ENCODE measurements around the gene ADPGK. TPM values are rescaled to one million over a fixed set of nuclear protein-coding genes. Genes with fewer than 3 reads are reported as not detected.
A peak's percentile ranks its signal among the peaks of the same experiment; 100 is the strongest.

ADPGK gene
- total RNA-seq (42.5 TPM), polyA plus RNA-seq (ENCODE audit: insufficient read depth, low read depth, low replicate concordance) (23.9 TPM)
- long read RNA-seq, donor 1, partial matches to known transcripts: 0 of 3 reads
- long read RNA-seq, donor 1, other reads (novel, unspliced or antisense): 0 of 3 reads
- long read RNA-seq, donor 2, full-length matches to known transcripts: 11 of 11 reads
- long read RNA-seq, donor 2, partial matches to known transcripts: 0 of 11 reads
- long read RNA-seq, donor 2, other reads (novel, unspliced or antisense): 0 of 11 reads
- long read RNA-seq, donor 3, partial matches to known transcripts: 0 of 2 reads
- long read RNA-seq, donor 3, other reads (novel, unspliced or antisense): 0 of 2 reads
- long read RNA-seq, donor 4, partial matches to known transcripts: 0 of 5 reads
- long read RNA-seq, donor 4, other reads (novel, unspliced or antisense): 0 of 5 reads
- long read RNA-seq, donor 5, partial matches to known transcripts: 0 of 2 reads
- long read RNA-seq, donor 5, other reads (novel, unspliced or antisense): 0 of 2 reads
- long read RNA-seq, donor 6: 0 reads
- long read RNA-seq, donor 7, partial matches to known transcripts: 4 of 43 reads
- long read RNA-seq, donor 7, other reads (novel, unspliced or antisense): 35 of 43 reads
- long read RNA-seq, donor 8, partial matches to known transcripts: 0 of 4 reads
- long read RNA-seq, donor 8, other reads (novel, unspliced or antisense): 0 of 4 reads
- long read RNA-seq, donor 9: 0 reads
- long read RNA-seq, donor 10, partial matches to known transcripts: 6 of 10 reads
- long read RNA-seq, donor 10, other reads (novel, unspliced or antisense): 0 of 10 reads

DNA sequence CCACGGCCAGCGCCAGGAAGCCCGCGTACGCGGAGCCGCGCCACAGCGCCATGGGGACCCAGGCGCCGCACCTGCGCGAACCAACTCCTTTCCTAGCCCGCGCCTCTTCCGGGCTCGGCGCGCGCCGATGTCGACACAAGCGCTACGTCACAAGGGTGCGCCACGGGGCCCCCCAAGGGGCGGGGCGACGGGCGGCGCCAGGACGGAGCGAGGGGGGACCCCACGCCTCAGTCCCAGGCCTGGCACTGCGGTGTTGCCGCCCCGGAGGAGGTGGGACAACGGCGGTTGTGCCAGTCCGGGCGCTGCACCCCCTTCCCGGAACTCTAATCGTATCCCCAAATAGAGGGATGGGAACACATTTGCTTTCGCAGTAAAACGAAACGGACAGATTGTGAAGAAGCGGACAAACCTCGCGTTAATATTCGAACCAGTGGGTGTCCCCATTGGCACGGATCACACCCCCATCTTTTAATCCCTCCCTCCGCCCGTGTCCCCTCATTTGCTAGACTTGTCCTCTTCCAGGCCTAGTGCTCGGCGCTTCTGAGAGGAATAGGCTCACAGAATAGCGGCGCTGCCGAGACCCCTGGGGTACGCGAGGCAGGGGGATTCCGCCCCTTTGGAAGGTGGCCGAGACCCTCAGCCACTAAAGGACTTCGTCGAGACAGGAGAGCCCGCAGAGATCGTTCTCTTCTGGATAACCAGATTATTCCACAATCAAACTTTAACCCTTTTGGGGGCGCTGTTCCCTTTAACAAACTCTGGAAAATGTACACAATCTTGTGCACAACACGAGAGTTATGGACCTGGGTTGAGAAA is at the start of gene ADPGK:
TSS of gene ADPGK (minus strand) at position 119 of the 816 bp plus-strand sequence. CDS start at position 52, 67 bp downstream.
- FAIRE-seq: no peak
- TF ChIP-seq, protein P1, sequence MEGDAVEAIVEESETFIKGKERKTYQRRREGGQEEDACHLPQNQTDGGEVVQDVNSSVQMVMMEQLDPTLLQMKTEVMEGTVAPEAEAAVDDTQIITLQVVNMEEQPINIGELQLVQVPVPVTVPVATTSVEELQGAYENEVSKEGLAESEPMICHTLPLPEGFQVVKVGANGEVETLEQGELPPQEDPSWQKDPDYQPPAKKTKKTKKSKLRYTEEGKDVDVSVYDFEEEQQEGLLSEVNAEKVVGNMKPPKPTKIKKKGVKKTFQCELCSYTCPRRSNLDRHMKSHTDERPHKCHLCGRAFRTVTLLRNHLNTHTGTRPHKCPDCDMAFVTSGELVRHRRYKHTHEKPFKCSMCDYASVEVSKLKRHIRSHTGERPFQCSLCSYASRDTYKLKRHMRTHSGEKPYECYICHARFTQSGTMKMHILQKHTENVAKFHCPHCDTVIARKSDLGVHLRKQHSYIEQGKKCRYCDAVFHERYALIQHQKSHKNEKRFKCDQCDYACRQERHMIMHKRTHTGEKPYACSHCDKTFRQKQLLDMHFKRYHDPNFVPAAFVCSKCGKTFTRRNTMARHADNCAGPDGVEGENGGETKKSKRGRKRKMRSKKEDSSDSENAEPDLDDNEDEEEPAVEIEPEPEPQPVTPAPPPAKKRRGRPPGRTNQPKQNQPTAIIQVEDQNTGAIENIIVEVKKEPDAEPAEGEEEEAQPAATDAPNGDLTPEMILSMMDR (IDR thresholded peaks at IDR 0.05; ENCODE audit: borderline replicate concordance, extremely low read depth, insufficient read depth): peak; percentile 47

GRCh38 chr15:72827226-72827625 is 43.7 kb upstream of the ADPGK start:
- H3K4me1 ChIP-seq (ENCODE audit: control insufficient read depth in 2 of 3, insufficient read depth in 2 of 3, low read depth in 1 of 3, low read length in 3 of 3): no peaks in the 10 kb centered on the region
- H3K27ac ChIP-seq (ENCODE audit: low read depth in 2 of 2, low read length in 2 of 2): no peak overlapping the region
- FAIRE-seq (no peak), DNase-seq (no peak)
- H3K9ac ChIP-seq (ENCODE audit: low read length in 3 of 3): no peak overlapping the region
- TF ChIP-seq, protein P1 (IDR thresholded peaks at IDR 0.05; ENCODE audit: borderline replicate concordance, extremely low read depth, insufficient read depth): no peak
- intact Hi-C loops (cut with DNase I): no loop called here
- H3K9me3 ChIP-seq (ENCODE audit: control insufficient read depth in 2 of 3, insufficient read depth in 1 of 3, low read length in 3 of 3): no peaks in the 10 kb centered on the region
- no peak overlapping the region for H3K4me3 ChIP-seq (ENCODE audit: low read length in 3 of 3)
- H3K36me3 ChIP-seq (ENCODE audit: control insufficient read depth in 2 of 3, insufficient read depth in 3 of 3, low read length in 3 of 3): no peaks in the 10 kb centered on the region
- no peaks in the 10 kb centered on the region for H3K27me3 ChIP-seq (ENCODE audit: control insufficient read depth, insufficient read depth, low read length)

More for the DNA sequence above, at the start of gene ADPGK:
- intact Hi-C loops (cut with DNase I): no loop called here
- Histone ChIP-seq H3K27ac (ENCODE audit: low read depth in 2 of 2, low read length in 2 of 2) (peak within 1 kb of the TSS; percentile 87 to 94), H3K36me3 (ENCODE audit: control insufficient read depth in 2 of 3, insufficient read depth in 3 of 3, low read length in 3 of 3) (no peaks in the 10 kb centered on the region), H3K27me3 (ENCODE audit: control insufficient read depth, insufficient read depth, low read length) (no peaks in the 10 kb centered on the region), H3K9ac (ENCODE audit: low read length in 3 of 3) (peak within 1 kb of the TSS; percentile 66 to 92 (median 92)), H3K9me3 (ENCODE audit: control insufficient read depth in 2 of 3, insufficient read depth in 1 of 3, low read length in 3 of 3) (no peaks in the 10 kb centered on the region), H3K4me1 (ENCODE audit: control insufficient read depth in 2 of 3, insufficient read depth in 2 of 3, low read depth in 1 of 3, low read length in 3 of 3) (peaks cover 0 to 12% (median 4%) of the 10 kb centered on the region in 3 donors), H3K4me3 (ENCODE audit: low read length in 3 of 3) (peak within 1 kb of the TSS; percentile 75 to 97 (median 94))
- DNase-seq: peak; percentile 95 to 98 (median 96)

DNA sequence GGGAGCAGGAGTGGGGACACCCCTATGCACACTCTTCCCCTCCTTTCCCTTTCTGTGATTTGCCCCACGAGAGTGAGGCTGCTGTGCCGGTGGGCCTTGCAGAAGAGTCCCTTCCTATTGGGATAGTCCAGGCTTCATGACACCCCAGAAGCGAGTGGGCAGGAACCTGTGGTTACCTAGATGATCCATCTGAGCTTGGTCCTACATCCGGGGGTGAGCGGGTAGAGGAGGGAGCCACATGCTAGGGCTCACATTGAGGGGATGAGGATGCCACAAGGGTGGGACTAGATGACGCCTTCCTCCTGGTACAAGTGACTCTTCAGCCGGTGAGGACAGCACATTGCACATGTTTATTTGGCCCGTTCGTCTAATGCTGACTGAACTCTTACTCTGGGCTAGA is 43.1 kb upstream of the ADPGK start:
- TF ChIP-seq, protein P1 (IDR thresholded peaks at IDR 0.05; ENCODE audit: borderline replicate concordance, extremely low read depth, insufficient read depth): no peak
- DNase-seq (no peak), FAIRE-seq (no peak)
- H3K27me3 ChIP-seq (ENCODE audit: control insufficient read depth, insufficient read depth, low read length): no peaks in the 10 kb centered on the region
- no peak overlapping the region for H3K27ac ChIP-seq (ENCODE audit: low read depth in 2 of 2, low read length in 2 of 2)
- no peak overlapping the region for H3K9ac ChIP-seq (ENCODE audit: low read length in 3 of 3)
- H3K4me1 ChIP-seq (ENCODE audit: control insufficient read depth in 2 of 3, insufficient read depth in 2 of 3, low read depth in 1 of 3, low read length in 3 of 3): no peaks in the 10 kb centered on the region
- H3K4me3 ChIP-seq (ENCODE audit: low read length in 3 of 3): no peak overlapping the region
- H3K9me3 ChIP-seq (ENCODE audit: control insufficient read depth in 2 of 3, insufficient read depth in 1 of 3, low read length in 3 of 3): no peaks in the 10 kb centered on the region
- no peaks in the 10 kb centered on the region for H3K36me3 ChIP-seq (ENCODE audit: control insufficient read depth in 2 of 3, insufficient read depth in 3 of 3, low read length in 3 of 3)
- intact Hi-C loops (cut with DNase I): no loop called here

Data from kidney (tissue), 22 donors.